Left ventricle myocardium inferior (tissue), 1 donor: ENCODE data around the gene DLX1. TPM values are rescaled to one million over a fixed set of nuclear protein-coding genes. Genes with fewer than 3 reads are reported as not detected.

Experiments
- DNase-seq: peaks from one replicate; pipeline ENCODE4 v3.0.0-alpha.2; 2020
- H3K27ac ChIP-seq: fragments of 200-600 bp; replicated peaks from 2 replicates; pipeline ENCODE4 v1.8.0; 2021
- H3K27me3 ChIP-seq: fragments of 200-600 bp; 2 replicates; pipeline ENCODE4 v1.8.0; 2021; ENCODE audit warnings: low read depth
- H3K36me3 ChIP-seq: fragments of 200-600 bp; 2 replicates; pipeline ENCODE4 v1.8.0; 2021
- H3K4me1 ChIP-seq: fragments of 200-600 bp; 2 replicates; pipeline ENCODE4 v1.8.0; 2021
- H3K4me3 ChIP-seq: fragments of 200-600 bp; 2 replicates; pipeline ENCODE4 v1.8.0; 2021; ENCODE audit warnings: mild to moderate bottlenecking, moderate library complexity
- H3K9me3 ChIP-seq: fragments of 200-600 bp; replicated peaks from 2 replicates; pipeline ENCODE4 v1.8.0; 2021
- CTCF ChIP-seq: fragments of 200-600 bp; IDR thresholded peaks from 2 replicates; pipeline ENCODE4 v1.8.0; 2021; ENCODE audit warnings: antibody characterized with exemption, mild to moderate bottlenecking, borderline replicate concordance
- intact Hi-C: fragments of 100-400 bp; cut with micrococcal nuclease; formaldehyde crosslinking; loops from one replicate; pipeline ENCODE4 v1.11.0; 2022
- total RNA-seq: library from RNA; stranded (reverse); fragmentation: NEBNext Ultra II Directional; extraction: Animal tissue kit (Norgen Biotek cat#: 25700); gene quantifications from one replicate; pipeline ENCODE4 v1.2.1, GENCODE V29; 2021
- donor health status: DM: no; HTN: yes; CAD: no; lungs with severe emphysema.

Gene DLX1
- total RNA-seq, 1 donor from 2014 or later: not detected

GRCh38 chr2:172103471-172104272, 18.4 kb downstream of the DLX1 start:
- Histone ChIP-seq H3K27ac (no peak overlapping the region), H3K4me1 (peaks cover 75% of the 10 kb centered on the region), H3K27me3 (peaks cover 100% of the 10 kb centered on the region), H3K4me3 (peak overlapping the region; percentile 67), H3K9me3 (no peaks in the 10 kb centered on the region), H3K36me3 (no peaks in the 10 kb centered on the region)
- peak; percentile 73 for DNase-seq
- peak; percentile 78 for TF ChIP-seq CTCF
- intact Hi-C loops: loop anchor here (10.0 kb wide), 2 partner anchors 289 to 399 kb away; no protein-coding TSS in a partner anchor

GRCh38 chr2:172105471-172106107, 20.3 kb downstream of the DLX1 start:
- intact Hi-C loops: loop anchor here (10.0 kb wide), 2 partner anchors 291 to 401 kb away; no protein-coding TSS in a partner anchor
- Histone ChIP-seq H3K27ac (no peak overlapping the region), H3K9me3 (no peaks in the 10 kb centered on the region), H3K36me3 (no peaks in the 10 kb centered on the region), H3K4me3 (peak overlapping the region; percentile 36), H3K27me3 (peaks cover 99% of the 10 kb centered on the region), H3K4me1 (peaks cover 56% of the 10 kb centered on the region)
- TF ChIP-seq CTCF: no peak
- DNase-seq: no peak

- H3K9me3 ChIP-seq: no peaks in the 10 kb centered on the region
- TF ChIP-seq CTCF: peak; percentile 36
- peaks cover 96% of the 10 kb centered on the region for H3K27me3 ChIP-seq
- intact Hi-C loops: loop anchor here (10.0 kb wide), 2 partner anchors 292 to 402 kb away; no protein-coding TSS in a partner anchor
- no peak overlapping the region for H3K27ac ChIP-seq
- H3K36me3 ChIP-seq: no peaks in the 10 kb centered on the region
- no peak for DNase-seq
- H3K4me1 ChIP-seq: peaks cover 49% of the 10 kb centered on the region
- peak overlapping the region; percentile 36 for H3K4me3 ChIP-seq
Observed at GRCh38 chr2:172106108-172106961, 21.0 kb downstream of the DLX1 start.

GRCh38 chr2:172107690-172108586, 22.6 kb downstream of the DLX1 start:
- Histone ChIP-seq H3K4me3 (no peak overlapping the region), H3K4me1 (peaks cover 33% of the 10 kb centered on the region), H3K36me3 (no peaks in the 10 kb centered on the region), H3K27ac (no peak overlapping the region), H3K27me3 (peaks cover 96% of the 10 kb centered on the region), H3K9me3 (no peaks in the 10 kb centered on the region)
- intact Hi-C loops: loop anchor here (10.0 kb wide), 2 partner anchors 293 to 403 kb away; no protein-coding TSS in a partner anchor
- no peak for TF ChIP-seq CTCF
- DNase-seq: no peak
